ENCODE data around the gene EXD3. TPM values are rescaled to one million over a fixed set of nuclear protein-coding genes. Genes with fewer than 3 reads are reported as not detected.
A peak's percentile ranks its signal among the peaks of the same experiment; 100 is the strongest.

Gene EXD3
- total RNA-seq, 1 donor = 7.3 TPM

- no peak overlapping the region for H3K4me3 ChIP-seq (ENCODE audit: low read depth, low read length)
- TF ChIP-seq CTCF (IDR thresholded peaks at IDR 0.05; ENCODE audit: insufficient read depth, low read depth, low read length) = no peak
- DNase-seq (ENCODE audit: low read depth) = no peak
Measured at GRCh38 chr9:137444106-137444790, 21.3 kb upstream of the EXD3 start.

DNA sequence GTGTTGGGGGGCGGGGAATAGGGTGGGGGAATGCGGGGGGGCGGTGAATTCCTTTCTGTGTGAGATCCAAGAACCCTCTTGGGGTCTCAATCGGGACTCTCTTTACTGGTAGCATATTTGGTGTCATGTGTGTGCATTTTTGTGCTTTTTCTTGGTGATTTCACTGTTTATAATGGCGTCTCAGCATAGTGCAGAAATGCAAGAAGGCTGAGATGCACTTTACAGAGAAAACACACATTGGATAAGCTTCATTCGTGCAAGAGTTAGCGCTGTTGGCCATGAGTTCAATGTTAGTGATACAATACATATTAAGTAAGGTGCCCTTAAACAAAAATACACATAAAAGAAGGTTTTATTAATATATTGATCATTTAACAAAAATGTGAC is 19.0 kb upstream of the EXD3 start:
- TF ChIP-seq CTCF (IDR thresholded peaks at IDR 0.05; ENCODE audit: insufficient read depth, low read depth, low read length) = no peak
- DNase-seq (ENCODE audit: low read depth) = no peak
- H3K4me3 ChIP-seq (ENCODE audit: low read depth, low read length) = no peak overlapping the region

- H3K4me3 ChIP-seq (ENCODE audit: low read depth, low read length) = peak within 1 kb of the TSS; percentile 44
- TF ChIP-seq CTCF (IDR thresholded peaks at IDR 0.05; ENCODE audit: insufficient read depth, low read depth, low read length) = no peak
- DNase-seq (ENCODE audit: low read depth) = no peak
Measured at GRCh38 chr9:137441289-137441934, 18.4 kb upstream of the EXD3 start, which contains the start of gene ENTPD8. TSS of gene ENTPD8 (minus strand) at chr9:137441357. CDS start at chr9:137438285, 3,072 bp downstream.

- H3K4me3 ChIP-seq (ENCODE audit: low read depth, low read length) = no peak overlapping the region
- no peak for DNase-seq (ENCODE audit: low read depth)
- no peak for TF ChIP-seq CTCF (IDR thresholded peaks at IDR 0.05; ENCODE audit: insufficient read depth, low read depth, low read length)
Measured at GRCh38 chr9:137439158-137439714, 16.3 kb upstream of the EXD3 start.

DNA sequence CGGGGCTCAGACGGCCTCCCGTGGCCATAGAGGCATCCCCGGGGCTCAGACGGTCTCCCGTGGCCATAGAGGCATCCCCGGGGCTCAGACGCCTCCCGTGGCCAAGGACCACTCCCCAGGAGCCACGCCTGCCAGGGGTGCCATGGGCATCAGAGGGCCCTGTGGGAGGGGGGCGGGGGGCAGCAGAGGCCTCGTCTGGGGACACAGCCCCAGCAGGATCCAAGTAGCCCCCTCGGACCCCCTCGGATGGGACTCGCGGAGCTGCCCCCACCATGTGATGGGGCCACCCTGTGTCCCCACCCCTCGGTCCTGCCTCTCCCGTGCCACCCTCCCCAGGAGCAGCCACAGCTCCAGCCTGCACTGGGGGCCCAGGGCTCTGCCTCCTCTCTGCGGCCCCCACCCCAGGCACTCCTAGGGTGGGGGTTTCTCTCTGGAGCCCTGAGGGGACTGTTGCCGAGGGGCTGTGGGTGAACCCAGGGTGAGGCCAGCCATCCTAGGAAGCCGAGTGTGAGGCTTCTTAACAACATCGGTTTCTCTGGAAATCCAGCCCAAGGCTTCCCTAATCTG is 15.7 kb upstream of the EXD3 start:
- H3K4me3 ChIP-seq (ENCODE audit: low read depth, low read length) = no peak overlapping the region
- TF ChIP-seq CTCF (IDR thresholded peaks at IDR 0.05; ENCODE audit: insufficient read depth, low read depth, low read length) = no peak
- no peak for DNase-seq (ENCODE audit: low read depth)

GRCh38 chr9:137437691-137438590 is 15.0 kb upstream of the EXD3 start:
- TF ChIP-seq CTCF (IDR thresholded peaks at IDR 0.05; ENCODE audit: insufficient read depth, low read depth, low read length) = no peak
- DNase-seq (ENCODE audit: low read depth) = no peak
- no peak overlapping the region for H3K4me3 ChIP-seq (ENCODE audit: low read depth, low read length)
